Neural cell (in vitro differentiated cells): Measurements from ENCODE around the gene CHRNB4. TPM values are rescaled to one million over a fixed set of nuclear protein-coding genes. Genes with fewer than 3 reads are reported as not detected.
A peak's percentile ranks its signal among the peaks of the same experiment; 100 is the strongest.

Experiments used
- H2AFZ ChIP-seq: fragments of 200-600, 300-800 bp; sonication (generic), shearing (Covaris generic); 2 replicates; pipeline ENCODE4 v1.6.0; 2014; ENCODE audit warnings: low read depth, mild to moderate bottlenecking, antibody characterized with exemption, low read length, moderate library complexity
- H3F3A ChIP-seq: fragments of 200-600 bp; shearing (Covaris generic); 2 replicates; pipeline ENCODE4 v1.6.1; 2016; ENCODE audit warnings: mild to moderate bottlenecking, moderate library complexity, mixed read lengths, antibody characterized with exemption, low read length; ENCODE audit not compliant: insufficient read depth, poor library complexity, severe bottlenecking
- H3K27ac ChIP-seq: fragments of 200-600, 300-800 bp; sonication (generic), shearing (Covaris generic); 2 replicates; pipeline ENCODE4 v1.5.1; 2014; ENCODE audit warnings: mild to moderate bottlenecking, low read length, moderate library complexity
- H3K27me3 ChIP-seq: fragments of 300-800, 200-600 bp; sonication (generic), shearing (Covaris generic); 2 replicates; pipeline ENCODE4 v1.6.0; 2014; ENCODE audit warnings: mild to moderate bottlenecking, low read depth, low read length, moderate library complexity; ENCODE audit not compliant: insufficient read depth
- H3K36me3 ChIP-seq: fragments of 300-800, 200-600 bp; sonication (generic), shearing (Covaris generic); 2 replicates; pipeline ENCODE4 v1.5.1; 2014; ENCODE audit warnings: mild to moderate bottlenecking, antibody characterized with exemption, low read length, moderate library complexity; ENCODE audit not compliant: insufficient read depth
- H3K4me2 ChIP-seq: fragments of 300-800, 200-600 bp; sonication (generic), shearing (Covaris generic); 2 replicates; pipeline ENCODE4 v1.6.0; 2014; ENCODE audit warnings: mild to moderate bottlenecking, low read length
- H3K4me3 ChIP-seq: fragments of 300-800, 200-600 bp; sonication (generic), shearing (Covaris generic); 2 replicates; pipeline ENCODE4 v1.5.1; 2014; ENCODE audit warnings: mild to moderate bottlenecking, low read length, moderate library complexity
- H3K79me2 ChIP-seq: fragments of 200-600 bp; shearing (Covaris generic); replicated peaks from 2 replicates; pipeline ENCODE4 v1.6.0; 2014; ENCODE audit warnings: mild to moderate bottlenecking, low read length, moderate library complexity; ENCODE audit not compliant: insufficient read depth
- H3K9ac ChIP-seq: fragments of 300-800, 200-600 bp; sonication (generic), shearing (Covaris generic); 2 replicates; pipeline ENCODE4 v1.6.1; 2016; ENCODE audit warnings: mild to moderate bottlenecking, low read length, mixed read lengths
- H3K9me2 ChIP-seq: fragments of 200-600 bp; shearing (Covaris generic); 2 replicates; pipeline ENCODE4 v1.6.1; 2016; ENCODE audit warnings: mild to moderate bottlenecking, low read length, mixed read lengths; ENCODE audit not compliant: insufficient read depth
- H3K9me3 ChIP-seq: fragments of 200-600, 300-800 bp; sonication (generic), shearing (Covaris generic); 2 replicates; pipeline ENCODE4 v1.6.1; 2016; ENCODE audit warnings: mild to moderate bottlenecking, mixed run types, low read length, moderate library complexity, mixed read lengths
- H4K20me1 ChIP-seq: fragments of 200-600 bp; shearing (Covaris generic); 2 replicates; pipeline ENCODE4 v1.6.1; 2016; ENCODE audit warnings: mild to moderate bottlenecking, mixed run types; ENCODE audit not compliant: insufficient read depth
- EP300 ChIP-seq: fragments of 450-650 bp; conservative IDR thresholded peaks from 2 replicates; pipeline ENCODE4 v1.6.1; 2014; ENCODE audit warnings: antibody characterized with exemption, mild to moderate bottlenecking, moderate library complexity; ENCODE audit not compliant: poor library complexity, severe bottlenecking
- EZH2 ChIP-seq: fragments of 200-600, 300-800 bp; shearing (Covaris generic), sonication (generic); IDR thresholded peaks from 2 replicates; pipeline ENCODE4 v1.6.1; 2014; ENCODE audit warnings: antibody characterized with exemption, low read length, borderline replicate concordance, mild to moderate bottlenecking; ENCODE audit not compliant: insufficient read depth, poor library complexity, severe bottlenecking
- POLR2AphosphoS5 ChIP-seq: IDR thresholded peaks from 2 replicates; pipeline ENCODE4 v1.6.1; 2012
- RAD21 ChIP-seq: fragments of 450-650 bp; conservative IDR thresholded peaks from 2 replicates; pipeline ENCODE4 v1.6.1; 2014; ENCODE audit warnings: antibody characterized with exemption, mild to moderate bottlenecking, moderate library complexity
- SMC3 ChIP-seq: fragments of 450-650 bp; conservative IDR thresholded peaks from 2 replicates; pipeline ENCODE4 v1.6.1; 2014; ENCODE audit warnings: antibody characterized with exemption, mild to moderate bottlenecking, moderate library complexity; ENCODE audit not compliant: poor library complexity
- TAF1 ChIP-seq: IDR thresholded peaks from 2 replicates; pipeline ENCODE4 v1.6.1; 2012; ENCODE audit warnings: low read depth
- polyA minus RNA-seq: library from RNA; depleted of rRNA, polyadenylated mRNA; stranded (reverse); fragments of >200 nt; gene quantifications from 2 replicates; pipeline ENCODE4 v1.2.3, GENCODE V29; 2014
- polyA plus RNA-seq: library from polyadenylated mRNA; depleted of rRNA; stranded (reverse); fragments of >200 nt; gene quantifications from 2 replicates; pipeline ENCODE4 v1.2.3, GENCODE V29; 2014
- TF ChIP-seq, protein P1 (sequence below): fragments of 450-650 bp; IDR thresholded peaks from 2 replicates; pipeline ENCODE4 v1.5.1; 2014; ENCODE audit warnings: antibody characterized with exemption, mild to moderate bottlenecking, moderate library complexity; ENCODE audit not compliant: poor library complexity, severe bottlenecking
- TF ChIP-seq, protein P2 (sequence below): IDR thresholded peaks from 2 replicates; pipeline ENCODE4 v1.6.1; 2012; ENCODE audit warnings: borderline replicate concordance

Gene CHRNB4, protein sequence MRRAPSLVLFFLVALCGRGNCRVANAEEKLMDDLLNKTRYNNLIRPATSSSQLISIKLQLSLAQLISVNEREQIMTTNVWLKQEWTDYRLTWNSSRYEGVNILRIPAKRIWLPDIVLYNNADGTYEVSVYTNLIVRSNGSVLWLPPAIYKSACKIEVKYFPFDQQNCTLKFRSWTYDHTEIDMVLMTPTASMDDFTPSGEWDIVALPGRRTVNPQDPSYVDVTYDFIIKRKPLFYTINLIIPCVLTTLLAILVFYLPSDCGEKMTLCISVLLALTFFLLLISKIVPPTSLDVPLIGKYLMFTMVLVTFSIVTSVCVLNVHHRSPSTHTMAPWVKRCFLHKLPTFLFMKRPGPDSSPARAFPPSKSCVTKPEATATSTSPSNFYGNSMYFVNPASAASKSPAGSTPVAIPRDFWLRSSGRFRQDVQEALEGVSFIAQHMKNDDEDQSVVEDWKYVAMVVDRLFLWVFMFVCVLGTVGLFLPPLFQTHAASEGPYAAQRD
- polyA plus RNA-seq (not detected in 2 replicates), polyA minus RNA-seq (not detected in 2 replicates)

- no peak within 1 kb of the TSS for H3K4me2 ChIP-seq
- H3K27me3 ChIP-seq, result peaks cover 27% of the 10 kb centered on the region
- peak within 1 kb of the TSS; percentile 16 for H3K9ac ChIP-seq
- no peaks in the 10 kb centered on the region for H3K36me3 ChIP-seq
- no peaks in the 10 kb centered on the region for H3K9me3 ChIP-seq
- no peaks in the 10 kb centered on the region for H3K79me2 ChIP-seq
- no peaks in the 10 kb centered on the region for H3F3A ChIP-seq
- no peaks in the 10 kb centered on the region for H4K20me1 ChIP-seq
- H3K9me2 ChIP-seq, result no peaks in the 10 kb centered on the region
- no peak within 1 kb of the TSS for H2AFZ ChIP-seq
- no peak within 1 kb of the TSS for H3K27ac ChIP-seq
- TF ChIP-seq EP300, result no peak
- TF ChIP-seq, protein P1, sequence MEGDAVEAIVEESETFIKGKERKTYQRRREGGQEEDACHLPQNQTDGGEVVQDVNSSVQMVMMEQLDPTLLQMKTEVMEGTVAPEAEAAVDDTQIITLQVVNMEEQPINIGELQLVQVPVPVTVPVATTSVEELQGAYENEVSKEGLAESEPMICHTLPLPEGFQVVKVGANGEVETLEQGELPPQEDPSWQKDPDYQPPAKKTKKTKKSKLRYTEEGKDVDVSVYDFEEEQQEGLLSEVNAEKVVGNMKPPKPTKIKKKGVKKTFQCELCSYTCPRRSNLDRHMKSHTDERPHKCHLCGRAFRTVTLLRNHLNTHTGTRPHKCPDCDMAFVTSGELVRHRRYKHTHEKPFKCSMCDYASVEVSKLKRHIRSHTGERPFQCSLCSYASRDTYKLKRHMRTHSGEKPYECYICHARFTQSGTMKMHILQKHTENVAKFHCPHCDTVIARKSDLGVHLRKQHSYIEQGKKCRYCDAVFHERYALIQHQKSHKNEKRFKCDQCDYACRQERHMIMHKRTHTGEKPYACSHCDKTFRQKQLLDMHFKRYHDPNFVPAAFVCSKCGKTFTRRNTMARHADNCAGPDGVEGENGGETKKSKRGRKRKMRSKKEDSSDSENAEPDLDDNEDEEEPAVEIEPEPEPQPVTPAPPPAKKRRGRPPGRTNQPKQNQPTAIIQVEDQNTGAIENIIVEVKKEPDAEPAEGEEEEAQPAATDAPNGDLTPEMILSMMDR, result peak; percentile 47
- peak within 1 kb of the TSS; percentile 68 for H3K4me3 ChIP-seq
These were observed at the start of gene CHRNB4 for GRCh38 chr15:78641102-78641748. TSS of gene CHRNB4 (minus strand) at chr15:78641210. CDS start at chr15:78641133, 77 bp downstream.

- Histone ChIP-seq H3K4me3 (no peak overlapping the region), H3K79me2 (no peaks in the 10 kb centered on the region), H3K27ac (no peak overlapping the region), H3K9me2 (no peaks in the 10 kb centered on the region), H3K9ac (no peak overlapping the region), H2AFZ (no peak overlapping the region), H3K9me3 (no peaks in the 10 kb centered on the region), H3K36me3 (no peaks in the 10 kb centered on the region), H4K20me1 (no peaks in the 10 kb centered on the region), H3F3A (no peaks in the 10 kb centered on the region), H3K27me3 (no peaks in the 10 kb centered on the region), H3K4me2 (no peak overlapping the region)
- no peak for TF ChIP-seq POLR2AphosphoS5
- no peak for TF ChIP-seq SMC3
- no peak for TF ChIP-seq EZH2
These were observed 48.6 kb upstream of the CHRNB4 start for GRCh38 chr15:78689626-78690025.

GRCh38 chr15:78685925-78686324, 44.9 kb upstream of the CHRNB4 start:
- H3K9me3 ChIP-seq, result no peaks in the 10 kb centered on the region
- no peak overlapping the region for H3K9ac ChIP-seq
- no peak overlapping the region for H3K4me3 ChIP-seq
- H3K79me2 ChIP-seq, result no peaks in the 10 kb centered on the region
- H3K27me3 ChIP-seq, result no peaks in the 10 kb centered on the region
- H4K20me1 ChIP-seq, result no peaks in the 10 kb centered on the region
- H3K36me3 ChIP-seq, result no peaks in the 10 kb centered on the region
- no peak overlapping the region for H3K4me2 ChIP-seq
- TF ChIP-seq, protein P2, sequence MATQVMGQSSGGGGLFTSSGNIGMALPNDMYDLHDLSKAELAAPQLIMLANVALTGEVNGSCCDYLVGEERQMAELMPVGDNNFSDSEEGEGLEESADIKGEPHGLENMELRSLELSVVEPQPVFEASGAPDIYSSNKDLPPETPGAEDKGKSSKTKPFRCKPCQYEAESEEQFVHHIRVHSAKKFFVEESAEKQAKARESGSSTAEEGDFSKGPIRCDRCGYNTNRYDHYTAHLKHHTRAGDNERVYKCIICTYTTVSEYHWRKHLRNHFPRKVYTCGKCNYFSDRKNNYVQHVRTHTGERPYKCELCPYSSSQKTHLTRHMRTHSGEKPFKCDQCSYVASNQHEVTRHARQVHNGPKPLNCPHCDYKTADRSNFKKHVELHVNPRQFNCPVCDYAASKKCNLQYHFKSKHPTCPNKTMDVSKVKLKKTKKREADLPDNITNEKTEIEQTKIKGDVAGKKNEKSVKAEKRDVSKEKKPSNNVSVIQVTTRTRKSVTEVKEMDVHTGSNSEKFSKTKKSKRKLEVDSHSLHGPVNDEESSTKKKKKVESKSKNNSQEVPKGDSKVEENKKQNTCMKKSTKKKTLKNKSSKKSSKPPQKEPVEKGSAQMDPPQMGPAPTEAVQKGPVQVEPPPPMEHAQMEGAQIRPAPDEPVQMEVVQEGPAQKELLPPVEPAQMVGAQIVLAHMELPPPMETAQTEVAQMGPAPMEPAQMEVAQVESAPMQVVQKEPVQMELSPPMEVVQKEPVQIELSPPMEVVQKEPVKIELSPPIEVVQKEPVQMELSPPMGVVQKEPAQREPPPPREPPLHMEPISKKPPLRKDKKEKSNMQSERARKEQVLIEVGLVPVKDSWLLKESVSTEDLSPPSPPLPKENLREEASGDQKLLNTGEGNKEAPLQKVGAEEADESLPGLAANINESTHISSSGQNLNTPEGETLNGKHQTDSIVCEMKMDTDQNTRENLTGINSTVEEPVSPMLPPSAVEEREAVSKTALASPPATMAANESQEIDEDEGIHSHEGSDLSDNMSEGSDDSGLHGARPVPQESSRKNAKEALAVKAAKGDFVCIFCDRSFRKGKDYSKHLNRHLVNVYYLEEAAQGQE, result no peak
- TF ChIP-seq, protein P1, result no peak
- TF ChIP-seq RAD21, result no peak
- no peak for TF ChIP-seq TAF1
- TF ChIP-seq POLR2AphosphoS5, result no peak
- H3K27ac ChIP-seq, result no peak overlapping the region
- H2AFZ ChIP-seq, result no peak overlapping the region
- H3F3A ChIP-seq, result no peaks in the 10 kb centered on the region
- no peaks in the 10 kb centered on the region for H3K9me2 ChIP-seq
